HG03064 (cell line): ENCODE data around the gene SLC13A3.

Experiments used
- ATAC-seq: cut with Tn5 transposase; IDR thresholded peaks from one replicate; pipeline ENCODE4 v1.9.1; 2021; ENCODE audit warnings: low read depth; ENCODE audit not compliant: unreplicated experiment

SLC13A3 gene

DNA sequence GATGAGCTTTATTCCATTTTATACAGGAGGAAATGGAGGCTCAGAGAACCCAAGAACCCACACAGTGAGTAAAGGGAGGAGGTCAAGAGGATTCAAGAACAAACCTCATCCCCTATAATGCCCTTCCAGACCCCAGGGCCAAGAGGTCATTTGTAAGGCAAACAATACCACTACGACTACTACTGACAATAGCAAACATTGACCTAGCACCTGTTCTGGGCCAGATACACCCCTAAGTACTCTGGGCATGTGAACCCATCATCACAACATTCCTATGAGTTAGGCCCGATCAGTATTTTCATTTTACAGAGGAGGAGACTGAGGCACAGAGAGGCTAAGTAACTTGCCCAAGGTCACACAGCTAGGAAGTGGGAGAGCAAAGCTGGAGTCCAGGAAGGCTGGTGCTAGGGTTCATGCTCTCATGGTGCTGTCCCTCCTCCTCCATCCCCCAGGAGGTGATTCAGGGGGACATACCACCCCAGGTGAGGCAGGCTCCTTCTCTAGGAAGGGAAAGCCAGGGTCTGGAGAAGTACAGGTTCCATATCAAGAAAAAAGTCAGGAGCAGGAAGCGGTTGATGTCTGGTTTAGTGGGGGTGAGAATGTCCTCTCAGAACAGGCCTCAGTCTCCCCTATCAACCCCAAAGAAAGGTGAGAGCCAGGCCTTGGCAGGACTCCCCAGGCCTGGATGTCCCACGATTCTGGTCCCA lies 13.7 kb downstream of the SLC13A3 start:
- no peak for ATAC-seq

DNA sequence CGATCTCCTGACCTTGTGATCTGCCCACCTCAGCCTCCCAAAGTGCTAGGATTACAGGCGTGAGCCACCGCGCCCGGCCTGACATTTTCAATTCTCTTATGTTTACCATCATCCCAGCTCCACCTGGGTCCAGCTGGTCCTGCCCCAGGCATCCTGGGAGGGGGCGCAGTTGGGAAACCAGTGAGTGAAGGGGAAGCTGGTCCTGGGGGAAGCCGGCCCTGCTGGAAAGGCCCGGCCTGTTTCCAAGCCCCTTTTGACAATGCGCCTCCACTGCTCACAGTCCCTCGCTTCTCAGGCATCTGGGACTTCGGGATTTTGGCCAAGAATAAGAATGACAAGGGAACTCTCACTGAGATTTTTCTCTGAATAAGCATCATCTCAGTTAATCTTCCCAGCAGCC lies 14.2 kb downstream of the SLC13A3 start:
- ATAC-seq = no peak

GRCh38 chr20:46636514-46636913 lies 14.7 kb downstream of the SLC13A3 start:
- no peak for ATAC-seq

DNA sequence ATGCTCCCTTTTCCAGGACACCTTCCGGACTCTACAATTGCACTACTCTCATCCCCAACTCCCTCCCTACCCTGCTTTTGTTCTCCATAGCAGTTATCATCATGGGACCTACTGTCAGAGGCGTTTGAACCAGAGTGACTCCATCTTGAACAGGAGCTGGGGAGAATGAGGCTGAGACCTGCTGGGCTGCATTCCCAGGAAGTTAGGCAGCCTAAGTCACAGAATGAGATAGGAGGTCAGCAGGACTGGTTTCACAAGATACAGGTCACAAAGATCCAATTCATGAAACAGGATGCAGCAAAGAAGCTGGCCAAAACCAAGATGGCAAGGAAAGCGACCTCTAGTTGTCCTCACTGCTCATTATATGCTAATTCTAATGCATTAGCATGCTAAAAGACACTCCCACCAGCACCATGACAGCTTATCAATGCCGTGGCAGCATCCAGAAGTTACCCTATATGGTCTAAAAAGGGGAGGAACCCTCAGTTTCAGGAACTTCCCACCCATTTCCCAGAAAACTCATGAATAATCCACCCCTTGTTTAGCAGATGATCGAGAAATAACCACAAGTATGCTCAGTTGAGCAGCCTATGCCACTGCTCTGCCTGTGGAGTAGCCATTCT lies 15.6 kb downstream of the SLC13A3 start:
- no peak for ATAC-seq

GRCh38 chr20:46634528-46634927 lies 16.7 kb downstream of the SLC13A3 start:
- ATAC-seq = no peak

DNA sequence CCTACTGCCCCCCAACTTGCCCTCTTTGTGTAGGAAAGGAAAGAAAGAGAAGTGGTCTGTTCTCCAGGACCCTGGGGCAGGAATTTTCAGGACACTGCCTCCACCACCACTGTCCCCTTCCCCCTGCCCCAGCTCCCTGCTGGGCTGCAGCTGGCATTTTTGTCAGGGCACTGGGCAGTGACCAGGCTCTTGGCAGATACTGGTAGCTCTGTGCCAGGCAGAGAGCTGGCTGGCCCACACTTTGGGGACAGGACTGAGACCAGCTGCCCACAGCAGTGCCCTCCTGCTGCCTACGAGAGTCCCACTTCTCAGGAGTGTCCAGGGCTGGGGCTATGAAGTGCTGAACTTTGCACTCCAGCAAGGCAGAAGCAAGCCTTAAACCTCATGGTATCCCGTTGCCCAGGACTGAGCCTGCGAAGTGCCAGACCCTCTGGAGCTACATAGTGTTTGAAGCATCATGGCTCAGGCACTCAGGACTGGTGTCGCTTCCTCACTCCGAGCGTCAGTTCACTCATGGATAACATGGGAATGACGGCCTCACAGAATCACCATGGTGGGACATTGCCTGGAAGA lies 19.3 kb downstream of the SLC13A3 start:
- no peak for ATAC-seq

DNA sequence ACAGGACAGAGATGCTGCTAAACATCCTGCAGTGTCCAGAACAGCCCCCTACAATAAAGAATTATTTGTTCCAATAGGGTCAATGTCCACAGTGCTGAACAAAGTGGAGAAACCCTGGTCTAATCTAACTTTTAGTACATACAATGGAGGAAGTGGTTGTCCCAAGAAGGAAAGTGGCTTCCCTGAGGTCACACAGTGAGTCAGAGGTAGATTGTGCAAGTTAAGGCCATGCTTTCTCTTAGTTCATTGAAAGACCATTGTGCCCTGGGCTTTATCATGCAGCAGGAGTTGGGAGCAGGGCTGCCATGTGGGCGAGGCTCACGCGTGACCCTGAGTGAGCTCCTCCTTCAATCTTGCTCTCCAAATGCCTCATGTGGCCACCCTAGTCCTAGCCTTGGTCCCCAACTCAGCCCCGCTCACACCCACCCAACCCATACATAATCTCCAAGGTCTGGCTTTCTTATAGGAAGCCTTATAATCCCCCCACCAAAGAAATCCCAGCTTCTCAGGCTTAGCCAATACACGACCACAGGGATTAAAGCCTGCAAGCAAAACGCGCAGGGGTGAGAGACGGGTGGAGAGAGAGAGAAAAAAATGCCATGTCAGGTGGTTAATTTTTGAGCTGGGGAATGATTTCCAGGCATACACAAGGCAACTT lies 19.9 kb downstream of the SLC13A3 start:
- ATAC-seq = no peak

DNA sequence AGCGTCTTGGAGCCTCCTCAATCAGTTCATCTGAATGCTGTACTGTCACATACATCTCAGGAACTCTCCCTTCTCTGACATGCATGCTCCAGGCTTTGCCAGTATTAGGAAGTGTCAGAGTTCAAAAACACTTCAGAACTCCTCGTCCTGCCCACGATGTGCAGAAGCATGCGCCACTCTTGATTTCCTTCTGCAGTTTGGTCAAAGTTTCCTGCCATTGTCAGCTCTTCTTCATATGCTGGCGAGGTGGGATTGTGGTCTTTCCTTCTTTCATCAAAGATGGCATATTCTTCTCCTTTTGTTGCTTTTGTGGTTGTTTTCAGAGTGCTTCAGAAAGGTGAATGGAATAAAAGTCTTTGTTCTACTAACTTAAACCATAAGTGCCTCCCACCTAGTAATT lies 21.0 kb downstream of the SLC13A3 start:
- ATAC-seq = no peak

- no peak for ATAC-seq
Measured at GRCh38 chr20:46629341-46629740, 21.9 kb downstream of the SLC13A3 start.

DNA sequence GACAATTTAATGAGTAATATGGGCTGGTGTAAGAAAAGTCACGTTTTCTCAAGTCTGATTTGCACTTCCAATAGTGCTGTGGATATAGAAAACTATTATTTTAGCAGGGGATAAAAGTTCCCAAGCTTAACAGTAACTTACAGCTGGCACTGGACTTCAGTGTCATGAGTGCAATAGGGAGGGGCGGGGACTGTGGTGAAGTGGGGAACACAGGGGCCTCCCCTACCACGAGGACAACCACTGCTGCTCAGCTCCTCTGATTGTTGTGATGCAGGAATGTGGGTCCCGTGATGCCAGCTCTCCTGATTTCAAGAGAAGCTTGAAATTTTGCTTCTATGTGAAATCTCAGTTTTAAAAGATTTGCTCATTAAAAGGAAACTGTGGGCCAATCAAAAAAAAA lies 24.0 kb downstream of the SLC13A3 start:
- ATAC-seq = no peak

GRCh38 chr20:46626758-46627157 lies 24.5 kb downstream of the SLC13A3 start:
- ATAC-seq = no peak

DNA sequence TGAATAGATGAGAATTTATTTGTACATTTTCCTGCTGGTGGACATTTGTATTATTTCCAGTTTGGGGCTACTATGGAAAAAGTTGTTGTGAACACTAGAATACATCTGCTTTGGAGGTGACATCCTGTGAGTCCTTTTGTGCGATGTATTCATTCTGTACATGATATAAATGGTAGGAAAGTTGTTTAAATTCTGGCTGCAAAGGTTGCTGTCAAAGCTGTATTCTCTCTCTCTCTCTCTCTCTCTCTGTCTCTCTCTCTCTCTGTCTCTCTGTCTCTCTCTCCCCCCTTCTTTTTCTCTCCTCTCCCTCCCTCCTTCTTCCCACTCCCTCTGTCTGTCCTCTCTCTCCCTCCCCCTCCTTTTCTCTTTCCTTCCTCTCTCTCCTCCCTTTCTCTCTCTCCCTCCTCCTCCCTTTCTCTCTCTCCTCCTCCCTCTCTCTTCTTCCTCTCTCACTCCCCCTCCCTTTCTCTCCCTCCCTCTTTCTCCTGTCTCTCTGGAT lies 25.3 kb downstream of the SLC13A3 start:
- ATAC-seq = no peak

- ATAC-seq = no peak
Measured at GRCh38 chr20:46624946-46625345, 26.3 kb downstream of the SLC13A3 start.

GRCh38 chr20:46622165-46622564 lies 29.1 kb downstream of the SLC13A3 start:
- ATAC-seq = no peak

DNA sequence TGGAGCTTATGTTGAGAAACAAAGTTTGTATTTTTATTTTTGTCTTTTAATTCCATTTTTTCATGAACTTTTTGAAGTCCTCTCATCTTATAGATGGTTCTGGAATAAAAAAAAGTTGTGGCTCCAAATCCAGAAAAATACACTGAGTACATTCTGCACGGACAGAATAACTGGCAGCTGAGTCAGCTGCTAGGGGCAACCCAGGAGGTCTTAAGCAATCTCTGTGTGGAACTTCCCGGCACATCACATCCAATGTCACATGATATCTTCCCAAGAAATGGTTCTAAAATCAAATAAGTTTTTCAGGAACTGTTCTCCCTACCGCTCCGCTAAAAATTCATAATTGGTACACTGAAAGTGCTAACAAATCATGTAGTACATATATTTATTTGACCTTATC lies 29.8 kb downstream of the SLC13A3 start:
- no peak for ATAC-seq

GRCh38 chr20:46619445-46619844 lies 31.8 kb downstream of the SLC13A3 start:
- no peak for ATAC-seq

DNA sequence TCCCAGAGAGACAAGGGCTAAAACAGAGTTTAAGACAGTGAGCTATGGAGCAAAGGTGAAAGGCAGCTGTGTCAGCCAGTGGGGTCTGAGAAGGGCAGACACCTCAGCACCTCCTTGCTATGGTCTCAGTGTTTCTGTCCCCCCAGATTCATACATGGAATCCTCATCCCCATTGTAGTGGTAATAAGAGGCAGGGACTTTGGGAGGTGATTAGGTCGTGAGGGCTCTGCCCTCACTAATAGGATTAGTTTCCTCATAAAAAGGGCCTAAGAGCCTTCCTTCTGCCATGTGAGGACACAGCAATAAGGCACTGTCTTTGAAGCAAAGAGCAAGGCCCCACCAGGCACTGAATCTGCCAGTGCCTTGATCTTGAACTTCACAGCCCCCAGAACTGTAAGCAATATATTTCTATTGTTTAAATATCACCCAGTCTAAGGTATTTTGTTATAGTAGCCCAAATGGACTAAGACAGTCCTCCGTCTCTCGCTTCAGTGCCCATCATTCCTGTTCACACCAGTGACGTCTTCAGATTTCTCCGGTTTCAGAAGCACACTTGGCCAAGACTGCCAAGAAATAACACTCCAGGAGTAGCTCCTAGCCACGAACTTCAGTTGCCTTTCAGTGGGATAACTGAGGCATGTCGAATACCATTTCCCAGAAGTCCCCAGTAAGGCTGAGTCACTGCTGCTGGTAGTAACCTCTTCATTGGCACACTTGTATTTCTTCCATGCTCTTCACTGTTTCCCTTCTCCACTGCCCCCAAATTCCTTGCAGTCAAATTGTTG lies 32.8 kb downstream of the SLC13A3 start:
- ATAC-seq = no peak

GRCh38 chr20:46614503-46614902 lies 36.8 kb downstream of the SLC13A3 start:
- ATAC-seq = no peak

DNA sequence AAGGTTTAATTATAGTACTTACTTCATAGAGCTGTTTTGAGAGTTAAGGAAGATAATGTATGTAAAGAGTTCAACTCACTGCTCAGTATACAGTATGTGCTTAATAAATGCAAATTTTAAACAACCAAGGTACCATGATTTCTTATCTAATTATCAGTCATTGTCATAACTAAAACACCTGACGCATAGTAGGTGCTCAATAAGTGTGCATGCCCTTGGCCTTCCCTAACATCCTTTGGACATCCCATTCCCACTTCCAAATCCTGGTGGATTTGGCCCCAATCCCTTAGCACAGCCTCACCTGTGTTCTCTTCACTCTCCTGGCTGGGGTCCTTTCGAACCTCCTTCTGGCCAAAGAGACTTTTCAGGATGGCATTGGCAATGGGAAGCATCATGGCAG lies 41.1 kb downstream of the SLC13A3 start:
- ATAC-seq = no peak

GRCh38 chr20:46609043-46609442 lies 42.2 kb downstream of the SLC13A3 start:
- no peak for ATAC-seq
